HG03565 (cell line): ENCODE measurements around the gene NDUFS4.
"Not testable (repeated sequence)": the region's sequence is repeated elsewhere in the genome, so short reads cannot be mapped to it uniquely, and the experiment has no call there.

ENCODE experiments used
- ATAC-seq: cut with Tn5 transposase; IDR thresholded peaks from one replicate; pipeline ENCODE4 v1.9.1; 2021; ENCODE audit warnings: mild to moderate bottlenecking, moderate library complexity; ENCODE audit not compliant: unreplicated experiment

NDUFS4 gene

DNA sequence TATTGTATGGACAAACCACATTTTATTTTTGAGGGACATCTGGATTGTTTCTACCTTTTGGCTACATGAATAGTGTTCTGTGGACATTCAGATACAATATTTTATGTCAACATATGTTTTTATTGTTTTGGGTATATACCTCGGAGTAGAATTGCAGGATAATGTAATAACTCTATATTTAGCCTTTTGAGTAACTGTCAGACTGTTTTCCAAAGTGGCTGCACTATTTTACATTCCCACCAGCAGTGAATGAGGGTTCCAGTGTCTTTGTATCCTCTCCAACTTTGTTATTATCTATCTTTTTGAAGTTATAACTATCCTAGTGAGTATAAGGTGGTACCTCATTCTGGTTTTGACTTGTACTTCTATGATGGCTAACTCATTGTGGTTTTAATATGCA lies 11.0 kb downstream of the NDUFS4 start:
- ATAC-seq, result no peak

DNA sequence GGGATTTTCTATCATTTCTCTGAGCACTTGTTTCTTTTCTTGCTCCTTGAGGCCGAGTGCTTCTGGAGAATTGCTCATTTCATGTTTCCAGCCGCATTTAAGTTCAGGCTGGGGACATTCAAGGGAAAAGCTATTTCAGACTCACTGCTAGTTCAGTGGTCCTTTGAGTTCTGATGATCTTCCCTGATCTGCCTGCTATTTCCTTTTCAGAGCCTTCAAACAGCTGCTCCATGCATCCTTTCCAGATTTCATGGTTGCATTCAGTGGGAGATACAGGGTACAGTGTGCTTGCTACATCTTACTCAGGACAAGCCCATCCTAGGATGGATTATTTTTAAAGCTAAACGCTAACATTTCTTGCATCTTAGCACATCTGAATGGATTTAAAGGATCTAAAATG lies 14.7 kb downstream of the NDUFS4 start:
- no peak for ATAC-seq

GRCh38 chr5:53575831-53576230 lies 15.4 kb downstream of the NDUFS4 start:
- no peak for ATAC-seq

DNA sequence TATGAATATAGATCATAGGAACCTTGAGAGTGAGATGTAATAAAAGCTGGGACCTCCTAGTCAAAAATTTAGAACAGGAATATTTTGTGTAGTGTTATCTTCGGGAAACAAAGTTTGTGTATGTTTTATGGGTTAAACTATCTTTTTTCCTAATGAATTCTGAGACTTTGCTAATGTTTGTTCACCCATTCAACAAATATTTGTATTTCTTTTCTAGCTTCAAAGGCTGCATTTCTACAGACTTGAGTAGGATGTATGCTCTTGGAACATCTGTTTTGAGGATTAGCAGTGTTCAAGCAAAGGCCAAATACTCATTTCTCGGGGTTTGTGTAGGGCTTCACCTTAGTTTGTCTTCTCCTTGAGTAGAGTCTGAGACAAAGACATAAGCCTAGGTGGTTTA lies 16.2 kb downstream of the NDUFS4 start:
- no peak for ATAC-seq

GRCh38 chr5:53578854-53579253 lies 18.4 kb downstream of the NDUFS4 start:
- ATAC-seq, result no peak

DNA sequence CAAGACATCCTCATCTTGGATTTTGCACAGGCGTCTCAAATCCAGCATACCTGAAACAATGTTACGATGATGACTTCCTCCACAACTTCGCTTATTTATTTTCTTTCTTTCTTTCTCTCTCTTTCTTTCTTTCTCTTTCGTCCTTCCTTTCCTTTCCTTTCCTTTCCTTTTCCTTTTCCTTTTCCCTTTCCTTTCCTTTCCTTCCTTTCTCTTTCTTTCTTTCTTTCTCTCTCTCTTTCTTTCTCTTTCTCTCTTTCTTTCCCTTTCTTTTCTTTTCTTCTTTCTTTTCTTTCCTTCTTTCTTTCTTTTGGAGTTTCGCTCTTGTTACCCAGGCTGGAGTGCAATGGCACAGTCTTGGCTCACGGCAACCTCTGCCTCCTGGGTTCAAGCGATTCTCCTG lies 20.1 kb downstream of the NDUFS4 start:
- ATAC-seq, result no peak

GRCh38 chr5:53582225-53582624 lies 21.8 kb downstream of the NDUFS4 start:
- no peak for ATAC-seq

DNA sequence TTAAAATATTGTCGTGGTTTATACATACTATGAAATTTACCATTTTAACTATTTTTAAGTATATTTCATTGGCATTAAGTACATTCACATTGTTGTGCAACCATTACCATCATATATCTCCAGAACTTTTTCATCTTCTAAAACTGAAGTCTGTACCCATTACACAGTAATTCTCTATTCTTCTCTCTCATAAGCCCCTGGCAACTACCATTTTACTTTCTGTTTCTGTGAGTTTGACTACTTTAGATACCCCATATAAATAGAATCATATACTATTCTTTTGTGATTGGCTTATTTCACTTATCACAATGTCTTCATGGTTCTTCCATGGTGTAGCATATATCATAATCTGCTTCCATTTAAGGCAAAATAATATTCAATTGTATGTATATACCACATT lies 30.3 kb downstream of the NDUFS4 start:
- no peak for ATAC-seq

DNA sequence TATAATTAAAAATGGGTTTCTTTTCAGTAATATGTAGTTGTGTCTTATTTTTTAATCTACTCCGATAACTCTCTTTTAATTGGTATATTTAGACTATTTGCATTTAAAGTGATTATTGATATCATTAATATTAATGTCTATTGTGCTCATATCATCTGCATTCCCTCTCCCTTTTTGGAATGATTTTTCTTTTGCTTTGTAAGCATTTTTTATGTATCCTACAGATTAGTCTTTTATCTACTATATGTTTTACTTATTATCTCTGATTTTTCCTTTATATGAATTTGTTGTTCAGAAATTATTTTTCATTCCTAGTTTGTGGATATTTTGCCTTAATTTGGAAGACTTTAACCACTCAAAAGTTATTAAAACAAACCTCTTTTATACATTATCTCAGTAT lies 34.0 kb downstream of the NDUFS4 start:
- no peak for ATAC-seq

DNA sequence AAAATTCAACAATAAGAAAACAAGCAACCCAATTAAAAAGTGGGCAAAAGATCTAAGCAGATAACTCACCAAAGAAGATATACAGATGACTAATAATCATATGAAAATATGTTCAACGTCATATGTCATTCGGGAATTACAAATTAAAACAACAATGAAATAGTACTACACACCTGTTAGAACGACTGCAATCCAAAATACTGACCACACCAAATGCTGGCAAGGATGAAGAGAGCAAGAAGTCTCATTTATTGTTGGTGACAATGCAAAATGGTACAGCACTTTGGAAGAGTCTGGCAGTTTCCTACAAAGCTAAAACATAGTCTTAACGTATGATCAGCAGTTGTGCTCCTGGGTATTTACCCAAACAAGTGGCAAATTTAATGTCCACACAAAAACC lies 37.5 kb downstream of the NDUFS4 start:
- ATAC-seq, result no peak

GRCh38 chr5:53601570-53601969 lies 41.1 kb downstream of the NDUFS4 start:
- ATAC-seq, result no peak

GRCh38 chr5:53603009-53603687 lies 42.7 kb downstream of the NDUFS4 start:
- ATAC-seq, result no peak

GRCh38 chr5:53604309-53604708 lies 43.9 kb downstream of the NDUFS4 start:
- no peak for ATAC-seq

DNA sequence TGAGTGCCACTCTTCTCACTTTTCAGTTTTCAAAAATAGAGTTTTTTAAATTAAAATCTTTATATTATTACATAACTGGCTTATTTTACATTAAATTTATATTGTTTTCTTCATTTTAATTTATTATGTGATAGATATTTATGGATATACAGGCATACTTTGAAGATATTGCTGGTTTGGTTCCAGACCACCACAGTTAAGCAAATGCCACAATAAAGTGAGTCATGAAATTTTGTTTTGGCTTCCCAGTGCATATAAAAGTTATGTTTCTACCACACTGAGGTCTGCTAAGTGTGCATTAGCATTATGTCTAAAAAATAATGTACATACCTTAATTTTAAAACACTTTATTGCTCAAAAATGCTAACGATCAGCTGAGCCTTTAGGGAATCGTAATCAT lies 47.4 kb downstream of the NDUFS4 start:
- no peak for ATAC-seq

- ATAC-seq, result not testable (repeated sequence)
Observed at GRCh38 chr5:53608897-53609296, 48.5 kb downstream of the NDUFS4 start.

GRCh38 chr5:53613061-53613460 lies 52.6 kb downstream of the NDUFS4 start:
- ATAC-seq, result no peak

GRCh38 chr5:53613536-53613935 lies 53.1 kb downstream of the NDUFS4 start:
- ATAC-seq, result no peak

DNA sequence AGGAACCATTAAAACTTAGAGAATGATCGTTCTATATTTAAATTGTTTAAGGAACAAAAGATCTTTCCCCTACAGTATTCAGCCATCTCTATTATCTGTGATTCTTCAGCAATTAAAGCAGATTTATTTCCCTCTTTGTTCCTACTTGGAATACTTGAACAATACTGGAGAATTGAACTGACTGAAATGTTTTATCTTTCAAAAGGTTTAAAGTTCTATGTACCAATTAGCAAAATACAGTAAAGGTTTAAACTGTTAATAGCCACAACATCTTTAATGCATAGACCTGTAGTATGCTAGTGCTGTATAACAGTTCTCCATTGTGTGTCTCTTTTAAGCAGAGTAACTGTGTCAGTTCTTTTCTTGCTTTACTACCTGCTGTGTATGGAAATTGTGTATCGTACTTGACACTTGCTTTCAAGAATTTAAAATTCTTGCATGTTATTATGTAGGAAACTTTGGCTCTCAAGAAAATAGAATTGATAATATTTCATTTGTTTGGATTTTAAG lies 54.0 kb downstream of the NDUFS4 start:
- ATAC-seq, result no peak

- no peak for ATAC-seq
Observed at GRCh38 chr5:53616939-53617549, 56.6 kb downstream of the NDUFS4 start.

DNA sequence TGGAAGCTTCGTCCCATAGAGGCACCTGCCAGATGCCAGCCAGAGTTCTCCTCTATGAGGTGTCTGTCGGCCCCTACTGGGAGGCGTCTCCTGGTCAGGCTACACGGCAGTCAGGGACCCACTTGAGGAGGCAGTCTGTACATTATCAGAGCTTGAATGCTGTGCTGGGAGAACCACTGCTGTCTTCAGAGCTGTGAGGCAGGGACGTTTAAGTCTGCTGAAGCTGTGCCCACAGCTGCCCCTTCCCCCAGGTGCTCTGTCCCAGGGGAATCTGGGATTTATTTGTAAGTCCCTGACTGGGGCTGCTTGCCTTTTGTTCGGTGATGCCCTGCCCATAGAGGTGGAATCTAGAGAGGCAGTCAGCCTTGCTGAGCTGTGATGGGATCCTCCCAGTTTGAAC lies 70.8 kb downstream of the NDUFS4 start:
- no peak for ATAC-seq

GRCh38 chr5:53642061-53642460 lies 81.6 kb downstream of the NDUFS4 start:
- ATAC-seq, result no peak

GRCh38 chr5:53643445-53643844 lies 83.0 kb downstream of the NDUFS4 start:
- ATAC-seq, result no peak

DNA sequence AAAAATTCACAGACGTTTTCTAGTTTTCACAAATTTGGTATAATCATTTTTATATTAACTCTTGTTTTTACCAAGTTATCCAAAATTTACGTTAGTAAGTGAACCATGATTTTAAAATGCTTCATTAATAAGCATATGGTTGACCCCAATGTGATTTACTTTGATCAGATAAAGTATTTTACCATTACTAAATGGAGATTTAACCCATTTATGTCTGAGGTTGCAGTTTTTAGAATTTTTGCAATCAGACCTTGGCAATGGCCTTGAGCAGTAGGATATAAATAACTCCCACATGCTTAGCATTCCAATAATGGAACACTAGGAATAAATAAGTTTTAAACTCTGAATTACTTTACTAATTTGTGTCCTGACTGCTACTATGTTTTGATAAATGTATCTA lies 84.6 kb downstream of the NDUFS4 start:
- no peak for ATAC-seq
